NCI-H2227 treated with DMSO at 0.1 percent for 48 hours (cell line): ENCODE results near the gene HERPUD1.
"Not testable (repeated sequence)": the region's sequence is repeated elsewhere in the genome, so short reads cannot be mapped to it uniquely, and the experiment has no call there.

Source experiments
- DNase-seq: peaks from one replicate; lab custom pipeline; 2025; lab: John Stamatoyannopoulos, UW

HERPUD1 gene

GRCh38 chr16:56961386-56961785 is 29.4 kb downstream of the HERPUD1 start:
- no peak for DNase-seq

- no peak for DNase-seq
These were observed 29.9 kb downstream of the HERPUD1 start, which contains the start of gene CETP for GRCh38 chr16:56961851-56962281. TSS of gene CETP (plus strand) at chr16:56961950. CDS start at chr16:56961980, 30 bp downstream.

- DNase-seq = no peak
These were observed 32.6 kb downstream of the HERPUD1 start for GRCh38 chr16:56964243-56965148.

- DNase-seq = no peak
These were observed 33.5 kb downstream of the HERPUD1 start for GRCh38 chr16:56965149-56966092.

GRCh38 chr16:56966093-56966475 is 34.1 kb downstream of the HERPUD1 start:
- DNase-seq = no peak

- DNase-seq = no peak
These were observed 35.8 kb downstream of the HERPUD1 start for GRCh38 chr16:56967733-56968132.

GRCh38 chr16:56969769-56970168 is 37.8 kb downstream of the HERPUD1 start:
- no peak for DNase-seq

GRCh38 chr16:56970934-56971767 is 39.2 kb downstream of the HERPUD1 start:
- DNase-seq = no peak

GRCh38 chr16:56971768-56972043 is 39.8 kb downstream of the HERPUD1 start:
- no peak for DNase-seq

GRCh38 chr16:56972403-56973293 is 40.7 kb downstream of the HERPUD1 start:
- DNase-seq = no peak

GRCh38 chr16:56973294-56973689 is 41.4 kb downstream of the HERPUD1 start:
- no peak for DNase-seq

- not testable (repeated sequence) for DNase-seq
These were observed 42.0 kb downstream of the HERPUD1 start for GRCh38 chr16:56973899-56974298.

- no peak for DNase-seq
These were observed 42.8 kb downstream of the HERPUD1 start for GRCh38 chr16:56974549-56975300.

GRCh38 chr16:56975714-56976113 is 43.8 kb downstream of the HERPUD1 start:
- no peak for DNase-seq

- no peak for DNase-seq
These were observed 45.3 kb downstream of the HERPUD1 start for GRCh38 chr16:56977216-56977615.

- no peak for DNase-seq
These were observed 46.0 kb downstream of the HERPUD1 start for GRCh38 chr16:56977823-56978430.

GRCh38 chr16:56980201-56980535 is 48.2 kb downstream of the HERPUD1 start:
- DNase-seq = no peak

- no peak for DNase-seq
These were observed 49.1 kb downstream of the HERPUD1 start for GRCh38 chr16:56980792-56981724.
